GM18511 (cell line): ENCODE results near the gene IL1RAPL1.

Experiments used
- ATAC-seq: cut with Tn5 transposase; IDR thresholded peaks from one replicate; pipeline ENCODE4 v1.9.1; 2021; ENCODE audit warnings: mild to moderate bottlenecking, moderate library complexity; ENCODE audit not compliant: unreplicated experiment

IL1RAPL1 gene

GRCh38 chrX:29604381-29604780 lies 1017.1 kb downstream of the IL1RAPL1 start:
- no peak for ATAC-seq

DNA sequence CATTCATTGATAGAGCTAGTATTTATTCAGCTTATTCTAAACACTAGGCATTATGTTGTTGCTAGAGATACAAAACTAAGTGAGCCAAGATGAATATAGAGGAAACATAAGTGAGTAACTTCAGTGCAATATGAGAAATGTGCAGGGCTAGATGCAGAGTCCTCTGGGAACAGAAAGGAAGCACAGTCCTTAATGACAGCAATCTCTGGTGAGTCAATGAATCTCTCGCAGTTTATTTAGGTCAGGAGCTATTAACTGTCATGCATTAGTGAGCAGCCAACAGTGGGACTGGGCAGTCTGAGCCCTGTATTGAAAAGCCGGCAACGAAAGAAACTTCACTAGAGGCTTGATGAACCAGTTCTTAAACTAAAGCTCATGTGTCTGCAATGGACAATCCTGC lies 1030.0 kb downstream of the IL1RAPL1 start:
- ATAC-seq: no peak

- no peak for ATAC-seq
These were observed 1030.5 kb downstream of the IL1RAPL1 start for GRCh38 chrX:29617725-29618124.

DNA sequence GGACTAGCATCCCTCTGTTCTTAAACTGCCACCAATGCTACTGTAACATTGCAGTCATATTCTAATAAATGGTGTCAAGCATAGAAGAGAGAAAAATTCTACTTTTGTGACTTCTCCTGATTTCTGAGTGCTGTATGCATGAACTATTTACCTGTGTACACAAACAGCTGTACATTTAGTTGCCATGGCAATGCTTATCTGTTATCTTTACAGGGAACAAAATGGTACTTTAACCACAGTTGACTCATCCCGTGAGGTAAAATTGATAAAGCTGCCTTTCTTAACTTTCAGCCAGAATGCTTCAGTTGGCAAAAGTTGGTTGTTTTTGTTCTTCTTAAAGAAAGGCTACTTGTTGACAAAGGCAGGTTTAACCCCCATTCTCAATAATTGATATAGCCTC lies 1040.6 kb downstream of the IL1RAPL1 start:
- peak; percentile 63 for ATAC-seq

- no peak for ATAC-seq
These were observed 1047.3 kb downstream of the IL1RAPL1 start for GRCh38 chrX:29634516-29634915.

DNA sequence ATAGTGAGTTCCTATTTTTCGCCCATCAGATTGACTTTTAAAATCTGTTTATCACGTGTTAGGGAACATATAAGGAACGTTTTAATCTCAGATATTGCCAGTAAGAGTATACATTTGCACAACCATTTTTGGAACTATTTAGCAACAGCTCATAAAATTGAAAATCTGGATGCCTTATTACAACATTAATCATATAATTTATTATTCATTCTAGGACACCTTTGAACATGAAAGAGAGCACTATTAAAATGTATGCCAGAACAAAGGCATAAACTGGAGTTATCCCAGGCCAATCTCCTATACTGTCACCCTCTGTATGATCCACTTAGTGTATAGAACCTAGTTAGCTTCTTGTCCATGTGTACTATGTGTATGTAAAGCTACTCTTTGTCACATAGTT lies 1049.1 kb downstream of the IL1RAPL1 start:
- no peak for ATAC-seq

DNA sequence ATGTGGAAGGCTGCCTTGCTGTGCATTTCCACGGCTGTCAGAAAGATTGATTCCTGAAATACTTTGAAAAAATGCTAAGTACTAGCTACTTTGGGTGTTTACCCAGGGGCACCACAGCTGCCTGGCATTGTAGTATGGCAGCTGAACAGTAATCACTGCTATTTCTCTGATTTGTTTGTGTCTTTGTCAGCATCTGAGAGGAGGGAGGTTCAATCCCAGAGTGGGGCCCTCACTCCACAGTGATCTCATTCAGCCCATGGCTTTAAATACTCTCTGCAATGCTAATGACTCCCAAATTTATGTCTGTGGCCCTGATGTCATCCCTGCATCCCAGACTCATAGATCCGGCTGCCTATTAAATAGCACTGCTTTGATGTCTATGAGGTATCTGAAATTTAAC lies 1052.9 kb downstream of the IL1RAPL1 start:
- ATAC-seq: no peak

DNA sequence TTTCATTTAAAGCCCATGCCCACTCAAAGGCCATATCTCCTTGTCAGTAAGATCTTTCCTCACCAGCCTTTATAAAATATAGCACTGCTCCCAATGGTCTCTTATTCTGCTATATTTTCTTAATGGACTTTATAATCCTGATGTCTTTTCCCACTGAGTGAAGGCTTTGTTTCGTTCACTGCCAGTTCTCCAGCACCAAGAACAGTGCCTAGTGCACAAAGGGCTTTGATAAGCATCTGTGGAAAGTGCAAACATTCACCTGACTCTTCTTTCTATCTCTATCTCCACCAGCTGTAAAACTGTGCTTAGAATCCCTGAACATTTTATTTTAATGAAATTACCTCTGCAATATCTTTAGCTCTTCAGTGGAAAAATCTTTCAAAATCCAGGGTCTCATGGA lies 1054.2 kb downstream of the IL1RAPL1 start:
- ATAC-seq: no peak

- no peak for ATAC-seq
These were observed 1055.9 kb downstream of the IL1RAPL1 start for GRCh38 chrX:29643181-29643580.

GRCh38 chrX:29648161-29648560 lies 1060.9 kb downstream of the IL1RAPL1 start:
- no peak for ATAC-seq

- ATAC-seq: no peak
These were observed 1065.2 kb downstream of the IL1RAPL1 start for GRCh38 chrX:29652484-29652883.

DNA sequence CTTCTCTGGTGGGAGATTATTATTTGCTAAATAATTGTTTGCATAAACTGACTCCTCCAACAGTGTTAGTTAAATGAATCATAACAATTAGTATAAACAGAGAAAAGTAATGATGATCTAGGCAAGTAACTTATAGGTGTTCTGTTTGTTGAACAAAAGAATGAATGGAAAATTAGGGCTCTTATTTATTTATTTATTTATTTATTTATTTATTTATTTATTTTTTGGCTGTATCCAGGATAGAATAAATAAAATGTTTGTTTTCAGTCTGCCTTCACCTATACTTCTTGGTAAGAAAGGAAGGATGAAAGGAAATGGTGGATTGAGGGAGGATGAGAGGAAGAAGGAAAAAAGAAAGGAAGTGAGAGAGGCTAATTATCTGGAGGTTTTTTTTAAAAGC lies 1066.5 kb downstream of the IL1RAPL1 start:
- no peak for ATAC-seq

DNA sequence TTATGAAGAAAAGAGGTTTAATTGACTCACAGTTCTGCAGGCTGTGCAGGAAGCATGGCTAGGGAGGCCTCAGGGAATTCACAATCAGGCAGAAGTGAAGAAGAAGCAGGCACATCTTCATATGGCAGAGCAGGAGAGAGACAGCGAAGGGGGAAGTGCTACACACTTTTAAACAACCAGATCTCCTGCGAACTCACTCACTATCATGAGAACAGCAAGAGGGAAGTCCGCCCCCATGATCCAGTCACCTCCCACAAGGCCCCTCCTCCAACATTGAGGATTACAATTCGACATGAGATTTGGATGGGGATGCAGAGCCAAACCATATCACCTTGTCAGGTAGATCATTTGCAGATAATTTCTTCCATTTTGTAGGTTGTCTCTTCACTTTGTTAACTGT lies 1072.7 kb downstream of the IL1RAPL1 start:
- no peak for ATAC-seq

- no peak for ATAC-seq
These were observed 1074.0 kb downstream of the IL1RAPL1 start for GRCh38 chrX:29661290-29661689.

DNA sequence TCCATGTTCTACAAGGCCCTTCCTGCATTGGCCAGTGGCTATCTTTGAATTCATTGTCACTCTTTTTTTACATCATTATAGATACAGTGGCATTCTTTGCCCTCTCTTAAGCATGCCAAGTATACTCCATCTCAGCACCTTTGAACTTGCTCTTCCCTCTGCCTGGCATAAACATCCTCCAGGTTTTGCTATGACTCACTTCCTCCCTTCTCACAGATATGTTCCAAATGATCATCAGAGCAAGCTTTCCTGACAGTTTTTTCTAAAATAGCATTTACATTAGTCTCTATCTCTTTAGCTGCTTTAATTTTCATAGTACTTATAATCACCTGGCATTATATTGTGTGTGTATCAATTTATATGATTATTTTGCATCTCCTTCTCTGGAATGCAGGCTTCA lies 1074.9 kb downstream of the IL1RAPL1 start:
- ATAC-seq: peak; percentile 54

GRCh38 chrX:29662759-29663503 lies 1075.7 kb downstream of the IL1RAPL1 start:
- ATAC-seq: peak; percentile 76

DNA sequence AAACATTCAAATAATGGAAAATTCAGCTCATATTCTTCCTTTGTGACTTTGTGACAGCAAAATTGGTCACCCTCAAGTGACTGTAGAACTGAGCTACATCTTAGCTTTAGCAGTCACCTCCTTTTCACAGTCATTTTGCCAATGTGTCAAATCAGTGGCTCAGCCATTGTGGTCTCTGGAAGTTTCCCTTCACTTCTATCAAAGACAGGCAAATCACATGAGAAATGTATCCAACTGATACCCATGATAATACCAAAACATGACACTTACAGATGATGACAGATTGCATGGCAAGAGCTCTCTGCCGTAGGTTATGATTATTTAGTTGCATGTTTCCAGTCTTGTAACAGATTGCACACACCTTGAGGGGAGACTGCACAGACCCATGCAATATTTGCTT lies 1078.3 kb downstream of the IL1RAPL1 start:
- no peak for ATAC-seq

GRCh38 chrX:29666366-29666765 lies 1079.1 kb downstream of the IL1RAPL1 start:
- no peak for ATAC-seq

GRCh38 chrX:29671421-29671820 lies 1084.2 kb downstream of the IL1RAPL1 start:
- ATAC-seq: no peak

DNA sequence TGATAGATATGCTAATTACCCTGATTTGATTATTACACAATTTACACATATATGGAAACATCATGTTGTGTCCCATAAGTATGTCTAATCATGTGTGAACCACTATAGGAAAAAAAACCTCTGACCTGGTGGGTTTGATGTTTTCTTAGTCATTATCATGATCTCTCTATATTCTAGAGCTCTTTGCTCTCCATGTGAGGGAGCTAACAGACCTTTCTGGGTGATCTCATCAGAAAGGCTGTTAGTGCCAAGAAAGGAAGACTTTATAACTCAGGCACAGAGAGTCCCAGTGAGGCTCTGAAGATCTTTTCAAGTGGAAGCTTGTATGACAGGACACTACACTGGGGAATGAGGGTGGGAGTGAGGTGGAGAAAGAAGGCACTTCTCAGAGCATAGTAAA lies 1100.4 kb downstream of the IL1RAPL1 start:
- no peak for ATAC-seq

GRCh38 chrX:29690061-29690460 lies 1102.8 kb downstream of the IL1RAPL1 start:
- no peak for ATAC-seq

DNA sequence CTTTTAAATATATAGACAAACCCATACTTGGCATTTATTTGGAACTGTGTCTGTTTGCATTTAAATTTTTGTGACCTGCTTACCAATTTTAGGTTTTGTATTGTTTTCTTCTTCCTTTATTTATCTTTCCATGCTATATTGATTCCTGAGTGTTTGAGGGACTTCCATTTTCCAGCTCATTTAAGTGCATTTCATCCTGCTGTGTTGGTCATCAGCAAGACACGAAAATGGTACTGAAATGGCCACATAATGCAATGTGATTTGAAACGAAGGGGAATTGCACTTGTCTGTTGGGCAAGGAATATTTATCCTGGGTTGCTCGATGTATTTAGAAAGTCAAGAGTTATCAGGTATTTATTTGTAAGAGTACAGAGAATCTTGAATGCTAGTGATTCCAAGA lies 1103.8 kb downstream of the IL1RAPL1 start:
- ATAC-seq: no peak

DNA sequence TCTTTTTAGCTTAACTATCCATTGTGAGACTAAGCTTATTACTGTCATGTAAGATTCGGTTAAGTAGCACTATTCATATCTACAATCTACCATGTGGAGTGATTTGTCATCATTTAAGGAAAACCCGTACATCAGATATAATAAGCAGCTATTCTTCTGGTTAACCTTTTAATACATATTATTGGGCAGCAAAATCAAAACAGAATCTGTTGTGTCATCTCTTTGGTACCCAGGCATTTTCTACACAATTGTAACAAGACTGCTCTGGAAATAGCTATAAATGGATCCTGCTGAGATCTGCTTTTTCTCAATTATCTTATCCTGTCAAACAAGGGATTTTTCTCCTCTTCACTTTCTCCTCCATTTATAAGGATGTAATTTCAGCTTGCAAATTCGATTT lies 1106.7 kb downstream of the IL1RAPL1 start:
- no peak for ATAC-seq
